GM15510 (cell line): ENCODE measurements around the gene SMYD4.

Source experiments
- POLR2A ChIP-seq: IDR thresholded peaks from 3 replicates; pipeline ENCODE4 v1.6.1; 2011; ENCODE audit warnings: borderline replicate concordance; ENCODE audit not compliant: insufficient read length; ENCODE audit errors: extremely low read depth

SMYD4 gene

GRCh38 chr17:1774390-1775176 lies 55.1 kb downstream of the SMYD4 start:
- no peak for TF ChIP-seq POLR2A

- no peak for TF ChIP-seq POLR2A
Observed at GRCh38 chr17:1773696-1774181, 56.0 kb downstream of the SMYD4 start.

GRCh38 chr17:1769822-1770477 lies 59.8 kb downstream of the SMYD4 start:
- TF ChIP-seq POLR2A: no peak

GRCh38 chr17:1767358-1767757 lies 62.3 kb downstream of the SMYD4 start:
- no peak for TF ChIP-seq POLR2A

- TF ChIP-seq POLR2A: no peak
Observed at GRCh38 chr17:1766382-1767135, 63.1 kb downstream of the SMYD4 start.

- TF ChIP-seq POLR2A: no peak
Observed at GRCh38 chr17:1765576-1765975, 64.1 kb downstream of the SMYD4 start.

- no peak for TF ChIP-seq POLR2A
Observed at GRCh38 chr17:1764284-1764683, 65.4 kb downstream of the SMYD4 start.

GRCh38 chr17:1762901-1763898 lies 66.5 kb downstream of the SMYD4 start:
- no peak for TF ChIP-seq POLR2A

GRCh38 chr17:1762233-1762900 lies 67.3 kb downstream of the SMYD4 start:
- TF ChIP-seq POLR2A: no peak

- no peak for TF ChIP-seq POLR2A
Observed at GRCh38 chr17:1759529-1759928, 70.2 kb downstream of the SMYD4 start.

GRCh38 chr17:1758807-1759206 lies 70.9 kb downstream of the SMYD4 start:
- TF ChIP-seq POLR2A: no peak

- TF ChIP-seq POLR2A: no peak
Observed at GRCh38 chr17:1755827-1756262, 73.9 kb downstream of the SMYD4 start.

GRCh38 chr17:1755252-1755826 lies 74.4 kb downstream of the SMYD4 start:
- TF ChIP-seq POLR2A: no peak
